Right ventricle myocardium superior (tissue), 1 donor: Measurements from ENCODE around the gene CNMD. TPM values are rescaled to one million over a fixed set of nuclear protein-coding genes. Genes with fewer than 3 reads are reported as not detected.
"Not testable (repeated sequence)": the region's sequence is repeated elsewhere in the genome, so short reads cannot be mapped to it uniquely, and the experiment has no call there.

ENCODE experiments used
- ATAC-seq: fragments of 200-7000 bp; cut with Tn5 transposase; one replicate; pipeline ENCODE4 v1.9.1; 2020; ENCODE audit warnings: mild to moderate bottlenecking; ENCODE audit not compliant: poor library complexity
- DNase-seq: peaks from one replicate; pipeline ENCODE4 v3.0.0-alpha.2; 2020
- intact Hi-C: fragments of 100-400 bp; cut with DNase I; formaldehyde crosslinking; loops from one replicate; pipeline ENCODE4 v1.11.2; 2022
- total RNA-seq: library from RNA; stranded (reverse); fragmentation: NEBNext Ultra II Directional; extraction: Animal tissue kit (Norgen Biotek cat#: 25700); gene quantifications from one replicate; pipeline ENCODE4 v1.2.1, GENCODE V29; 2021
- donor health status: DM: no; HTN: yes; CAD: no; lungs with severe emphysema.

Gene CNMD
- total RNA-seq, 1 donor from 2014 or later = not detected

DNA sequence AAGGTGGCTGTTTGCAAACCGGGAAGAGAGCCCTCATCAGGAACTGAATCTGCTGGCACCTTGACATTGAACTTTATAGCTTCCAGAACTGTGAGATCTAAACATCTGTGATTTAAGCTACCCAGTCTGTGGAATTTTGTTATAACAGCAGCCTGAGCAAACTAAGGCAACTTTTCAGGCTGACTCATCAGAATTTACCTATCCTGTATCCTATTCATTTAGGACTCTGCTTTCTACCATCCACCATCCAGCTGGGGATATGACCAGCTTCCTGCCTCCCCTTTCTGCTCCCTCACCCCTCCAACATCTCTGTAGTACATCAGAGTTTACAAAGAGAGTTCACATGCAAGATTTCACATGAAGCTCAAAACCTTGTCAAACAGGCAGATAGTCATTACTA is 11.1 kb upstream of the CNMD start:
- intact Hi-C loops = no loop called here
- ATAC-seq (no peak), DNase-seq (no peak)

DNA sequence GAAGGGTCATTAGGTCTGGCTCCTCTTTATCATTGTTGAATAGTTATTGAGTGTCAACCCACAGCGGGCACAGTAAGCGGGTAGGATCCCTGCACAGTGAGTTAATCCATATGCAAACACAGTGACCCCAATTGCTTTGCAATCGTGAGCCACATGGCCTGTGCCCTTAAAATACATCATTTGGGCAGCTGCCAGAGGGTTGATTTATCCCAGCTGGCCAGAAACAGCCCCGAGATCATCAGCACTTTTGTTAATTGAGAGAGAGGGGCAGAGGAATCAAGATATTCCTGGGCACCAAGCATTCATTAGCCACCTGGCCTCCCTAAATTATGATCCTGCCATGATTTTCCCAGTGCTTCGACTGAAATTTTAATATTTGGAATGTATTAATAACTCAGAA is 9.8 kb upstream of the CNMD start:
- ATAC-seq = no peak
- DNase-seq = no peak
- intact Hi-C loops = no loop called here

DNA sequence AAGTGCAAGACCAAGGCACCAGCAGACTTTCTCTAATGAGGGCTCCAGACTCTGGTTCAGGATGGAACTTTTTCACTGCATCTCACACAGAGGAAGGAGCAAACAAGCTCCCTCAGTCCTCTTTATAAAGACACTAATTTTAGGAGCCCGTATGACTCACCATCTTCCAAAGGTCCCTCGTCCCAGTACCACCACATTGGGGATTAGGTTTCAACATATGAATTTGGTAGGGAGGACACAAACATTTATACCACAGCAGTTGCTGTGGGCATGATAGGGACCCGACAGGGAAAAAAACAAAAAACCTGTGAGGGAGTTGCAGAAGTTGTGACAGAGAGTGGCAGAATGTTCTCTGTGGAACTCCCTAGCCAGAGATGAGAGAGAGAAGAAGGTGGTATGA is 6.5 kb upstream of the CNMD start:
- DNase-seq = no peak
- intact Hi-C loops = no loop called here
- ATAC-seq = no peak

DNA sequence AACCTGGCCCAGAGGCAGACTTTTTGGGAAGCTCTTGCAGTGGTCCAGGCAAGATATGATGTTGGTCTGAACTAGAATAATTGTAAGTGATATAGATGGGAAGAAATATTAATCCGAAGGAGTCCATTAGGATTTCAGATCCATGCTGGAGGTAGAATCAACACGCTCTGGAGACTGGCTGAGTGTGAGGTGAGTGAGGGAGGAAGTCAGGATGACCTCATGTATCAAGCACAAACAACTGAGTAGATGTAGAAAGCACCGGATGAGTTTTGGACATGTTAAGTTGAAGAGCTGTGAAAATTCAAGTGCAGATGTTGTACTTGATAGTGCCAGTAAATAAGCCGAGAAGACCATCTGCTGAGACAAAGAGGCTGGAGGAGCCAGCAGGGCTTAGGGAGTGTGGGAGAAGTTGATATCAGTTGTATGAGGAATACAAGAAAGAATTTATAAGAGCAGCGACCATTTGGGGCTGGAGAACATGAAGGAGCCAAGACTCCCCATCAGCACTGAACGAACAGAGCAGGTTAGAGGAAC is 5.3 kb upstream of the CNMD start:
- ATAC-seq (no peak), DNase-seq (no peak)
- intact Hi-C loops = no loop called here

DNA sequence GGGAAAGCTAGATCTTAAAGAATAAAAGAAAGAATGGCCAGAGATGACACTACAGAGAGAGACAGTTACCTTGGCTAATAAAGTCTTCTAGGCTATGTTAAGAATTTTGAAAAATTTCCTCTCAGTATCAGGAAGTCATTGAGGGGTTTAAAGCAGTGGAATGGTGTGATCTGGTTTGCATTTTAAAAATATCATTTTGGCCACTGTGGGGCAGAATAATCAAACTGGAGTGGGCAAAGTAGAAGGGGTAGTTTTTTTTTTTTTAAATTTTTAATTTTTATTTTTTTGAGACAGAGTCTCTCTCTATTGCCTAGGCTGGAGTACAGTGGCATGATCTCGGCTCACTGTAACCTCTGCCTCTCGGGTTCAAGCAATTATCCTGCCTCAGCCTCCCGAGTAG is 4.4 kb upstream of the CNMD start:
- intact Hi-C loops = no loop called here
- ATAC-seq (no peak), DNase-seq (no peak)

DNA sequence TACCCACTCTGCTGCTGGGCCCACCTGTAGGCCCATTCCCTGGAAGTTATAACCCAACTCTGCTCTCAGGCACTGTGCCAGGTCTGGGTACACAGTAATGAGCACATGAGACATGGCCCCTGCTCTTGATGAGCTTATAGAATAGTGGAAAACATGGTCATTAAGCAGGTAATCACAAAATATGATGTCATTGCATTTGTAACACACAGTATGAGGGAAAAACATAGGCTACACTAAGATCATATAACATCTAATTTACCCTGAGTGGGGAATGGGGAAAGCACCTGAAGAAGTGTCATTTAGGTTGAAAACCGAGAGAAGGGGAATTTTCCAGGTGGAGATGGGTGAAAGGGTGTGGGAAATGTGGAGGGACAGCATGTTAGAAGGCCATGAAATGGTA is 3.9 kb upstream of the CNMD start:
- ATAC-seq (no peak), DNase-seq (no peak)
- intact Hi-C loops = no loop called here

DNA sequence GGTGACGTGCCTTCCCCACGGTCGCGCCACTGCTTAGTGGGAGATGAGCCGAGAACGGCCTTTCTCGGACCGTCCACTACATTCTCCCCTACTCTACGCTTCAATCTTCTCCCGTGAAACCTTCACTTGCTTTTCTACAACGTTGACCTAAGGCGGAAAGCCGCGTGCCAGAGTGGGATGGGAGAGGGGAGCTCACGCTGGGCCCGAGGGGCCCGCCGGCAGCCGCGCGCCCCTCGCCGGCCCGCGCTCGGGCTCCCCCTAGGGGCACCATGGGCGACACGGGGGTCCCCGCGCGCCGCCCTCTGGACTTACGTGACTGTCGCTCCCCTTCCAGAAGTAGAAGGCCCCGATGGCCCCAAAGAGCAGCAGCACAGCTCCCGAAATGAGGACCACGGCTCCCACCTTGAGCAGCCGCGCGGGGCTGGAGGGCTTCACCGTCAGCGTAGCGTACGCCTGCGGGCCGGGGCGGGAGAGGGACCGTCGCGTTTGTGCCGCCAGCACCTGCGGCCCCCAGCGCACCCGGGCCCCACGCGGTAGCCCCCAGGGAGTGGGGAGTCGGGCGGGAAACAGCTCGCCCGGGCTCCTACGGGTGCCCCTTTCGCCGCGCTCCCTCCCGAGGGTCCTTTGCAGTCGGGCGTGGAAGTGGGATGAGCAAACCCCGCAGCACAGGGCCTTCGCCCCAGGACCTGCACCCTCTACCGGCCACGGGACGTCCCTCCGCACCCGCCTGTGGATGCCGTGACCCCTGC is 727 bp downstream of the CNMD start:
- intact Hi-C loops = no loop called here
- peak; percentile 45 for ATAC-seq
- DNase-seq = no peak

DNA sequence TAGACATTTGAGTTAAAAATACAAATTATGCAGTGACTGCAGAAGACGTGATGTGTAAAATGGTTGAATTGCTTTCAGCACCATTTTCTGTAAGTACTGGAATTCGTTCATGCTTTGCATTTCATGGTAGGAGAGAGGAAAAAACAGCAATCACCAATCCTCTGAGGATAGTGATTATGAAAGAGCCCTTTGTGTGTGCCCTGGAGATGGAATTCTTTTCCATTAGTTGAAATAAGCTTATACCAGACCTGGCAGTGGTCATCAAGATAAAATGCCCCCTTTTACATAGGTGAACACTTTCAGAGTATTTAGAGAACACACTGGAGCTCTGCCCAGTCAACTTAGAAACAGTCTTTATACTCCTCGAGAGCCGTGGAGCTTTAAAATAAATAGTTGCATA is 1.7 kb downstream of the CNMD start:
- intact Hi-C loops = no loop called here
- DNase-seq (no peak), ATAC-seq (no peak)

DNA sequence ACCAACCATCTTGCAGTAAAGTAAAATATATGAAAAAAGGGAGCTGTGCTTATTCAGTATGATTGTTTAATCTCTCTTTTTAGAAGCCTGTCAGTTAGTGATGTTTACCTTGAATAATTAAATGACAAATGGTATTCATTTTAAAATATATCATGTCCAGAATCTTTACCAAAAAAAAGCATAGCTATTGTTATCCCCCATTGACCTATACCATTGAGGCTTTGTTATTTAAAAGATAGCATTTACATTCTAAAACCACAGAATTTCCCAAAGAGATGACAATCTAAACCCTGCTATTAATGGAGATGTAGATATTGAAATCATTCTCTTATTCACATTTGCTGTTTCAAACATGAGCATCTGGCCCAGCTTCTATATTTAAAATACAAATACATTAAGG is 2.2 kb downstream of the CNMD start:
- DNase-seq (no peak), ATAC-seq (no peak)
- intact Hi-C loops = no loop called here

DNA sequence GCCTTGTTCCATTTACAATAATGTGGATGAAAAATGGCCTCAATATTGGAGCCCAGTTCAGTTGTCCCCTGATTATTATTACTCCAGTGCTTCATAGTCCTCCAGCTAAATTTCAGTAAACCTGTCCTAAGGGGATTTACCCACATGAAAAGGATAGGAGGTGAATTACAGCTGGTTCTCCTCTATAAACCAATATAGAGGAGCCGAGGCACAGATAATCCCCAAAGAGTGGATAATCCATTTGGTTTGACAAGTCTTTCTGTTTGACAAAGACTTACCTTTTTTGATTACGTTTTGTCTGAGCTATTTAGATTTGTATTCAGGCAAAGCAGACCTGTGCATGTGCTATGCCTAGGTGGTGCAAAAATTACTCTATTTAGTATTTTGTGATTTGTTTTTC is 2.7 kb downstream of the CNMD start:
- ATAC-seq (no peak), DNase-seq (no peak)
- intact Hi-C loops = no loop called here

DNA sequence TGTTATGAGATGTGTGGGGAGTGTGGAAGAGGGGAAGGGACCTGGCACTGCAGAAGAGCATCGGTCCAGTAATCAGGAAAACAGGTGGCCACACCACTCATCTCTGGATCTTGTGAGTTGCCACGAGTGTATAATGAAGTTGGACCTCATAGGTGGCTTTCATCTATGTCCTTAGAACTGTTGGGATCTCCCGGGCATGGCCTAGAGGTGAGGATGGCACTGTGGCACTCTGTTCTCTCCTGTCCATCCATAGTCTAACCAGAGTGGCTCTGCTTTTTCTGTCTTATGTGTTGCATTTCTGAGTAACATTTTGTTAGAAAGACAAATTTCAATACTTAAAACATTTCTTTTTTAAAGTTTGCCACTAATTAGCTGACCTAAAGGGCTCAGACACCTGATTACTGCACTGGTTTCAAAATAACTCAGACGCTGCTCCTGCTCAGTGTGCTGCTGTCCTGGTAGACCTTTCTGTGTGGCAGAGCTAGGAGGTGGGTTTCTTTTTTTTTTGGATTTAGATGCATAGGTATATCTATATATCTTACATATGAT is 5.5 kb downstream of the CNMD start:
- intact Hi-C loops = no loop called here
- ATAC-seq (no peak), DNase-seq (no peak)

DNA sequence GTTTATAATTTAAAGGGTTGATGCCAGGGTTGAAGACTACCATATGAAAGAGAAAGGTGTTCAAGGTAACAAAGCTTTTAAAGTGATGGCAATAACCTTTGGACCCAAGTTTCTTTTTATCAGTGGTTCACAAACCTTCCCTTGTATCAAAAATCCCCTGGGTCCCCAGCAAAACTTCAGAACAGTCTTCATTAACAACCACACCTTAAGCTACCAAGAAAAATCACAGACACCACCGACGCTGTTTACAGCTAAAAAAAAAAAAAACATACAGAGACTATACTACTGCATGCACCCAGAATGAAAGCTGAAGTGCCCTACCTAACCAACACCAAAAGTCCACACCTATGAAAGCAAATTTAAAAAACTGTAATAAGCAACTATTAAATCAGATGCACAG is 13.4 kb downstream of the CNMD start:
- intact Hi-C loops = no loop called here
- DNase-seq (no peak), ATAC-seq (no peak)

DNA sequence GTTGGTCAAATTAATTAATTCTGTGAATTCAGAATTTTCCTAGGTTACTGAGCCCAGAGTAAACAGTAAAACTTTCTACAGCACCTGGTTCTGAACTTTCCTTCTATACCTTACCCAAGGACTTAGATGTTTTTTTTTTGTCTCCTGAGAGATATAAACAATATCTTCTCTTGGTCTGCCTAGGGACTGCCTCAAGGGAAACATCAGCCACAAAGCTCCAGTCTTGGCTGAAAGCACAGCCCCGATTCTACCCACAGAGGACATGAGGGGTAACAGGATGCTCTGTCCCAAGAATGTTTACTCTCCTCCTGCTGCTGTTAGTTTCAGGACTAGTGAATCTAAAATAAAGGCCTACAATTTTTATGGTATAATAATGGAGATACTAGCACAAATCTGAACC is 14.3 kb downstream of the CNMD start:
- ATAC-seq (no peak), DNase-seq (no peak)
- intact Hi-C loops = no loop called here

DNA sequence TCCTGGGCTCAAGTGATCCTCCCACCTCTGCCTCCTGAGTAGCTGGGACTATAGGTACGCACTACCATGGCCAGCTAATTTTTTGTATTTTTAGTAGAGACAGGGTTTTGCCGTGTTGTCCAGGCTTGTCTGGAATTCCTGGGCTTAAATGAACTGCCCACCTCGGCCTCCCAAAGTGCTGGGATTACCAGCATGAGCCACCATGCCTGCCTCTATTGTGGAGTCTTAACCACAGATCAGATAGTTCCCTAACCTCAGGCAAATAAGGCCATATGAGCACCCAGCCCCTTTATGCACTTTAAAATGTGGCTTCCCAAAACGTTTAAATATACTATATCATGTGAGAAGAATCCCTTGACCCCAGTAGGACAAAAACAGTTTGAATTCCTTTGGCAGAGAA is 16.4 kb downstream of the CNMD start:
- DNase-seq (no peak), ATAC-seq (no peak)
- intact Hi-C loops = no loop called here

DNA sequence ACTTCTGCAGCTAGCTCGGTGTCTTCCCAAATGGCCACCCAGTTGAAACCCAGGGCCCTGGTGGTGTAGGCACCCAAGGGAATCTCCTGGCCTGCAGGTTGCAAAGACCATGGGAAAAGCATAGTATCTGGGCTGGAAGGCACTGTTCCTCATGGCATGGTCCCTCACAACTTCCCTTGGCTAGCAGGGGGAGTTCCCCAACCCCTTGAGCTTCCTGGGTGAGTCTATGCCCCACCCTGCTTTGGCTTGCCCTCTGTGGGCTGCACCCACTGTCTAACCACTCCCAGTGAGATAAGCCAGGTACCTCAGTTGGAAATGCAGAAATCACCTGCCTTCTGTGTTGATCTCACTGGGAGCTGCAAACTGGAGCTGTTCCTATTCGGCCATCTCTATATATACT is 18.3 kb downstream of the CNMD start:
- ATAC-seq, intact Hi-C loops, DNase-seq: not testable (repeated sequence)

DNA sequence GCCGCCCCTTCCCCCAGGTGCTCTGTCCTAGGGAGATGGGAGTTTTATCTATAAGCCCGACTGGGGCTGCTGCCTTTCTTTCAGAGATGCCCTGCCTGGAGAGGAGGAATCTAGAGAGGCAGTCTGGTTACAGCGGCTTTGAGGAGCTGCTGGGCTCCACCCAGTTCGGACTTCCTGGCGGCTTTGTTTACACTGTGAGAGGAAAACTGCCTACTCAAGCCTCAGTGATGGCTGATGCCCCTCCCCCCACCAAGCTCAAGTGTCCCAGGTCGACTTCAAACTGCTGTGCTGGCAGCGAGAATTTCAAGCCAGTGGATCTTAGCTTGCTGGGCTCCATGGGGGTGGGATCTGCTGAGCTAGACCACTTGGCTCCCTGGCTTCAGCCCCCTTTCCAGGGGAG is 18.7 kb downstream of the CNMD start:
- DNase-seq, ATAC-seq, intact Hi-C loops: not testable (repeated sequence)

DNA sequence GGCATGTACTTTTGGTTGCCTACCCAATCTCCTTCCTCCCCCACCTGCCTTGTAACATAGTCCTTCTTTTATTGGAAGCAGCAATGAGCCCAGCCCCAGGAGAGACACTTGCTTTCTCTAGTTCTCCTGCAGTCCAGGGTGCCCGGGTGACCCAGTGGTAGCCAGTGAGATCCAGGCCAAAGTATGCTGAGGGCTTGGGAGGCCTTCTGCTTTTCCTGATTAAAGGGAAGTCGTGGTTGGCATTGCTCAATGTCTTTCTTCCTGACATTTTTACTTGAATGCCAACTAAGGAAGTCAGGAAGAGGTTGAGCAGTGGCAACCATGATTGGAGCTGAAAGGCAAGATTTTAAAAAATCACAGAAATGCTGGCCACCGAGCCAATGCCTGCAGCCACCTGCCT is 25.7 kb downstream of the CNMD start:
- intact Hi-C loops = no loop called here
- ATAC-seq (peak; percentile 71), DNase-seq (peak; percentile 63)

DNA sequence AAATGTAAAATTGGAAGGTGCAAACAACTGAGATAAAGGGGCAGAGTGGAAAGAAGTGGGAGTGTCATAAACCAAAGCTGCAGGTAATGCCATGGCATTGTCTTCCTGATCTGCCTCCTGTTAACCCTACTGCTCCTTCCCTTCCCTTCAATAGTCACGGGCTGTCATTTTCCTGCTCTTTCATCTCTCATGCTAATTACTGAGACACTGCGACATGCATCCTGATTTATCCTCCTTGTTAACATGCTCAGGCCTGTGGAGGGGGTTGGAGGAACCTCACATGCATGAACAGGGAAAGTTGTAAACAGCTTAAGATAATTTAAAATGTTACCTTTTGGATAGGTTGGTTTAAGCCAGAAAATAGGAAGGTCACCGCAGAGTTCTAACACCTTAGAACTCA is 27.2 kb downstream of the CNMD start:
- ATAC-seq (no peak), DNase-seq (no peak)
- intact Hi-C loops = no loop called here

DNA sequence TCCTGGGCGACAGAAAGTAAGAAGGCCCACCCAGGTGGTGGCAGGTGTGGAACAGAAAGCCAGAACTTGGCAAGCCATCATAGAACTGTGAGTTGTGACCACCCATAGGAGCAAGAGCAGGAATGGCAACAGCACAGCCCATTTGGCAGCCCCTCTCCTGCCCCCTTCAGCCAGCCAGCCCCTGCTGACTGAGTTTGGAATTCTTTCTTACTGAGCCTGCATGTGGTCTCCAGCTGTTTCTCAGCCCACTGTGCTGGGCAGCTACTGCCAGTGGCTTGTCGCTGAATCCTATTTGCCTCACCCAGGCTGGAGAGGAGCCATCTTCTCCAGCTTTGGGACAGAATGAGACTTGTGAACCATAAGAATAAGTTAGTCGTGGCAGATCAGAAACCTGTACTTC is 28.3 kb downstream of the CNMD start:
- intact Hi-C loops = no loop called here
- ATAC-seq (no peak), DNase-seq (no peak)

DNA sequence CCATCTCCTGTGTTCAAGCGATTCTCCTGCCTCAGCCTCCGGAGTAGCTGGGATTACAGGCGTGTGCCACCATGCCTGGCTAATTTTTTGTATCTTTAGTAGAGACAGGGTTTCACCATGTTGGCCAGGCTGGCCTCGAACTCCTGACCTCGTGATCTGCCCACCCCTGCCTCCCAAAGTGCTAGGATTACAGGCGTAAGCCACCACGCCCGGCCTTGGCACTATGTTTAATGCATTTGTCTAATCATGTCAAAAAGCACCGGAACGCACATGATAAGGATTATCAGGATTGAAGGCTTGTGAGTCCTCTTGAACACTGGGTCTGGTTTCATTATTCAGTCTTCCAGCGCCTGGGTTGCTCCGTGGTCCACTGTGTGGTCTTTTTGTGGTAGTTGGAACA is 31.4 kb downstream of the CNMD start:
- intact Hi-C loops, ATAC-seq, DNase-seq: not testable (repeated sequence)

DNA sequence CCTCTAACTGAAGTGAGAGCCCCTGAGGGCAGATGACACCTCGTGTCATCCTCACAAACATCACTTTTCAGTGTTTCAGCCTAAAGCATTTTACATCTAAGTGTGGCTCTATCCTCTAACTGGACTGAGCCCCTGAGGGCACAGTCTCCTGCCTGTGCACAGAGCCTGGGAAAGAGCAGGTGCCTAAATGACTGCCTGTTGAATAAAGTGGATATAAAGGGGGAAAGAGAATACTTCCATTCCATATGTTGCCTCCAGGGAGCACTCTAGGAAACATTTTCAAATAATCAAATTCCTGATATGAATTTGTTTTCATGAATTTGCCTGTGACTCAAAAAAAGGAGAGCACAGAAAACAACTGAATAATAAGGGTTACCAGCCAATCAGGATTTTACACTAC is 32.2 kb downstream of the CNMD start:
- intact Hi-C loops = no loop called here
- no peak for ATAC-seq
- no peak for DNase-seq
